ENCODE data around the gene CCDC91. TPM values are rescaled to one million over a fixed set of nuclear protein-coding genes. Genes with fewer than 3 reads are reported as not detected.

CCDC91 gene
- total and polyA plus RNA-seq, 2 donors = 34.7 to 60.2 TPM

DNA sequence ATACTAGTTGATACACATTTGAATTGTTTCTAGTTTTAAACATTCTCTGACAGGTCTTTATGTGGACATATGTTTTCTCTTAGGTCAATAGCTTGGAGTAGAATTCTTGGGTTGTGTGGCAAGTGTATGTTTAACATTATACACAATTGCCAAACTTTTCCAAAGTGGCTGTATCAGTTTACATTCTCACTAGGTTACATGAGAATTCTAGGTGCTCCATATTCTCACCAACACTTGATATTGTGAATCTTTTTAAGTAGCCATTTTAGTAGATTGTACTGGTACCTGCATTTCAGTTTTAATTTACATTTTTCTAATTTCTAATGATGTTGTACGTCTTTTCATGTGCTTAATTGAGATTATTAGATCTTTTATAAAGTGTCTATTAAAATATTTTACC is 28.6 kb downstream of the CCDC91 start:
- Histone ChIP-seq H3K27ac (ENCODE audit: low read depth in 1 of 2, low read length in 1 of 2) (no peak overlapping the region), H3K27me3 (ENCODE audit: control insufficient read depth in 2 of 2, insufficient read depth in 1 of 2, low read length in 1 of 2) (no peaks in the 10 kb centered on the region), H3K4me1 (ENCODE audit: control insufficient read depth in 2 of 2, insufficient read depth in 2 of 2, low read length in 2 of 2) (no peaks in the 10 kb centered on the region), H3K36me3 (ENCODE audit: control insufficient read depth in 2 of 2, insufficient read depth in 2 of 2, low read length in 1 of 2) (no peaks in the 10 kb centered on the region), H3K9me3 (ENCODE audit: control insufficient read depth in 2 of 2, insufficient read depth in 1 of 2, low read length in 1 of 2) (no peaks in the 10 kb centered on the region), H3K4me3 (ENCODE audit: low read length in 2 of 2) (no peak overlapping the region)
- DNase-seq (ENCODE audit: low read depth in 6 of 9, low spot score in 9 of 9) = no peak
- 95% methylated on average over 1 of the region's 1 CpG for WGBS

DNA sequence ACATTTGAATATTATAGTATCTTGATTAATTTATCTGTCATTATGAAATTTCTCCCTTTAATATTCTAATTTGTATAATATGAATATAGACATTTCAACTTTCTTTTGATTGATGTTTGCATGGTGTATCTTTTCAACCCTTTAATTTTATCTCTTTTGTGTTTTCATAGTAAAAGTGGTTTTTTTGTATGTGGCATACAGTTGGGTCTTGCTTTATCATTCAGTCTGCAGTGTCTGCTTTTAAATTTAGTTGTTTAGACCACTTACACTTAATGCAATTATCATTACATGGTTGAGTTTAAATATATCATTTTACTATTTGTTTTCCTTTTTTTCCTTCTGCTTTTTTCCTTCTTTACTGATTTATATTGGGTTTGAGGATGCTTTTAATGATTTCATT is 29.6 kb downstream of the CCDC91 start:
- Histone ChIP-seq H3K27ac (ENCODE audit: low read depth in 1 of 2, low read length in 1 of 2) (no peak overlapping the region), H3K4me1 (ENCODE audit: control insufficient read depth in 2 of 2, insufficient read depth in 2 of 2, low read length in 2 of 2) (no peaks in the 10 kb centered on the region), H3K36me3 (ENCODE audit: control insufficient read depth in 2 of 2, insufficient read depth in 2 of 2, low read length in 1 of 2) (no peaks in the 10 kb centered on the region), H3K27me3 (ENCODE audit: control insufficient read depth in 2 of 2, insufficient read depth in 1 of 2, low read length in 1 of 2) (no peaks in the 10 kb centered on the region), H3K4me3 (ENCODE audit: low read length in 2 of 2) (no peak overlapping the region), H3K9me3 (ENCODE audit: control insufficient read depth in 2 of 2, insufficient read depth in 1 of 2, low read length in 1 of 2) (no peaks in the 10 kb centered on the region)
- no peak for DNase-seq (ENCODE audit: low read depth in 6 of 9, low spot score in 9 of 9)

DNA sequence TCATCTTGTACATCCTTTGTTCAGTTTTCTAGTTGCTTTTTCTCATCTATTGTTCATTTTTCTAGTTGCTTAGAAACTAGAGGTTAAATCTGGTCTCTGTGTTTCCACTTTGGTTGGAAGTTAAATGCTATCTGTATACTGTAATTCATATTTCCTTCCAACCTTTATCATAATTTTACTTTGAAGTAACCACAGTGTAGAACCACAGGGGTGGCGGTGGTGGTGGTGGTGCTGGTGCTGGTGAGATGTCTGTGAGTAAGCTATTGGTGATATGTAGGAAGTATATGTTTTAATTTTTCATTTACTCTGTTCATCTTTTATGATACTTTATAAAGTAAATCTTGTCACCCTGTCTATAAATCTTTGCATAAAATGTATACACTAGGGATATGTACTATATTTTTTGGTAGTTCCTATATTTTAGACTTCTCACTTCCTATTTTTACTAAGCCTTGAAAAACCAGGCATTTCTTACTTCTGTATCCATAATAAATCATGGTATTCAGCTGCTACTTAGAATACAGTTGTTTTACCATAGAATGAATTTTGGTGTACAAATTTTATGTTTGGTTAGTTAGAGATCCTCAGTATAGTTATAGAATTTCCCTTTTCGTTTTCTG is 31.9 kb downstream of the CCDC91 start:
- WGBS = 59% methylated on average over 2 of the region's 2 CpGs
- H3K4me1 ChIP-seq (ENCODE audit: control insufficient read depth in 2 of 2, insufficient read depth in 2 of 2, low read length in 2 of 2) = no peaks in the 10 kb centered on the region
- H3K27ac ChIP-seq (ENCODE audit: low read depth in 1 of 2, low read length in 1 of 2) = no peak overlapping the region
- no peak overlapping the region for H3K4me3 ChIP-seq (ENCODE audit: low read length in 2 of 2)
- H3K36me3 ChIP-seq (ENCODE audit: control insufficient read depth in 2 of 2, insufficient read depth in 2 of 2, low read length in 1 of 2) = no peaks in the 10 kb centered on the region
- peak in 3 of 9 donors; percentile 9 to 39 (median 9) for DNase-seq (ENCODE audit: low read depth in 6 of 9, low spot score in 9 of 9)
- H3K9me3 ChIP-seq (ENCODE audit: control insufficient read depth in 2 of 2, insufficient read depth in 1 of 2, low read length in 1 of 2) = no peaks in the 10 kb centered on the region
- no peaks in the 10 kb centered on the region for H3K27me3 ChIP-seq (ENCODE audit: control insufficient read depth in 2 of 2, insufficient read depth in 1 of 2, low read length in 1 of 2)

DNA sequence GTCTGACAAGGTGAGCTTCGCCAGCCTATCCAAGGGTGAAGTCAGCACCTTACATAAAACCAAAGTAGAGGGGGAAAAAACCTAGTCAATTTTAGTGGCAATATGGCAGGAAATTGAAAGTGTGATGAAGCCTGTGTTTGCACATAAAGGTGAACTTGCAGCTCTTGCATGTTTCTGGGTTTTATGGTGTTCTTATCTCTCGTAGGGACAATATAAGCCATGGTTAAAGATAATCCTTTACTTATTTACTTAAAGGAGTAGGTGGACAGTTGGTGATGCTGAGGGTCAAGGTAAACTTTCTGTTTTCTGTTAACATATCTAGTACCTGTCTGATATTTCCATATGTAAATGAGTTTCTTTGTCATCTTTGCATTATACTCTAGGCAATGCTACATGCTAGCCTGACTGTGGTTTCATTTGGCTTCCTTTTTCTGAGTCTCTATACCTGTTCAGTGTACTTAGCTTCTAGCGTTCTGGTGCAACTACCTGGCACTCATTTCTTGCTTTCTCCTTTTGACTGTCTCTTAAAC is 32.8 kb downstream of the CCDC91 start:
- peak in 5 of 9 donors; percentile 8 to 51 (median 13) for DNase-seq (ENCODE audit: low read depth in 6 of 9, low spot score in 9 of 9)
- Histone ChIP-seq H3K27ac (ENCODE audit: low read depth in 1 of 2, low read length in 1 of 2) (no peak overlapping the region), H3K4me1 (ENCODE audit: control insufficient read depth in 2 of 2, insufficient read depth in 2 of 2, low read length in 2 of 2) (no peaks in the 10 kb centered on the region), H3K36me3 (ENCODE audit: control insufficient read depth in 2 of 2, insufficient read depth in 2 of 2, low read length in 1 of 2) (no peaks in the 10 kb centered on the region), H3K27me3 (ENCODE audit: control insufficient read depth in 2 of 2, insufficient read depth in 1 of 2, low read length in 1 of 2) (no peaks in the 10 kb centered on the region), H3K9me3 (ENCODE audit: control insufficient read depth in 2 of 2, insufficient read depth in 1 of 2, low read length in 1 of 2) (no peaks in the 10 kb centered on the region), H3K4me3 (ENCODE audit: low read length in 2 of 2) (no peak overlapping the region)
- WGBS = 84% methylated on average over 3 of the region's 3 CpGs

DNA sequence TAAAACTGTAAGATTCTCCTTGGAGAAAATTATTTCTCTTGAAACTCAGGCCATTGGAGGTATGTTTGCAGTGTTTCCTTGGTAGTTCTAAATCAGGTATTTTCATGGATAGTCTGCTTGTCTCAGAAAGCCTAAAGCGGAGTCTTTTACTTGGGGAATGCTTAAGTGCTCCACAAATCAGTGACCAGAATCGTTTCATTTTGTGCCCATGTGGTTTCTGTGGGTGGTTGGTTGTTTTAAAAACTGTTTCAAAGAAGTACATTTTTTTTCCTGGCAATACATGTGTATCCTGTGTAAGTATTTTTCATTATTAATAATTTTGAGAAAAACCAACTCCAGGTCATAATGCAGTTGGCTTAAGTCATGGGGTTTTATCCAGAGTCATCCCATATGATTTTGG is 33.6 kb downstream of the CCDC91 start:
- Histone ChIP-seq H3K9me3 (ENCODE audit: control insufficient read depth in 2 of 2, insufficient read depth in 1 of 2, low read length in 1 of 2) (no peaks in the 10 kb centered on the region), H3K27ac (ENCODE audit: low read depth in 1 of 2, low read length in 1 of 2) (no peak overlapping the region), H3K4me1 (ENCODE audit: control insufficient read depth in 2 of 2, insufficient read depth in 2 of 2, low read length in 2 of 2) (no peaks in the 10 kb centered on the region), H3K36me3 (ENCODE audit: control insufficient read depth in 2 of 2, insufficient read depth in 2 of 2, low read length in 1 of 2) (no peaks in the 10 kb centered on the region), H3K27me3 (ENCODE audit: control insufficient read depth in 2 of 2, insufficient read depth in 1 of 2, low read length in 1 of 2) (no peaks in the 10 kb centered on the region), H3K4me3 (ENCODE audit: low read length in 2 of 2) (no peak overlapping the region)
- no peak for DNase-seq (ENCODE audit: low read depth in 6 of 9, low spot score in 9 of 9)
- WGBS = 46% methylated on average over 2 of the region's 2 CpGs

DNA sequence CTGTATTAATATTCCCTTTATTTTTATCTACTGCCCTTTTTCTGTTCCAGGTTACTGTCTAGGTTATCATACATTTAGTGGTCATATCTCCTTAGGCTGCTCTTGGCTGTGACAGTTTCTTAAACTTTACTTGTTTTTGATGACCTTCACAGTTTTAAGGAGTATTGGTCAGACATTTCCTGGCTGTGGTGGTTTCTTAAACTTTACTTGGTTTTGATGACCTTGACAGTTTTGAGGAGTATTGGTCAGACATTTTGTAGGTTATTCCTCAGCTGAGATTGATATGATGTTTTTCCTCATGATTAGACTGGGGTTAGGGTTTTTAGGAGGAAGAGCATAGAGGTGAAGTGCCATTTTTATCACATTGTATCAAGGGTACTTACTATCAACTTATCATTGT is 36.4 kb downstream of the CCDC91 start:
- H3K4me3 ChIP-seq (ENCODE audit: low read length in 2 of 2) = no peak overlapping the region
- H3K27me3 ChIP-seq (ENCODE audit: control insufficient read depth in 2 of 2, insufficient read depth in 1 of 2, low read length in 1 of 2) = no peaks in the 10 kb centered on the region
- no peaks in the 10 kb centered on the region for H3K4me1 ChIP-seq (ENCODE audit: control insufficient read depth in 2 of 2, insufficient read depth in 2 of 2, low read length in 2 of 2)
- no peaks in the 10 kb centered on the region for H3K36me3 ChIP-seq (ENCODE audit: control insufficient read depth in 2 of 2, insufficient read depth in 2 of 2, low read length in 1 of 2)
- no peaks in the 10 kb centered on the region for H3K9me3 ChIP-seq (ENCODE audit: control insufficient read depth in 2 of 2, insufficient read depth in 1 of 2, low read length in 1 of 2)
- DNase-seq (ENCODE audit: low read depth in 6 of 9, low spot score in 9 of 9) = no peak
- H3K27ac ChIP-seq (ENCODE audit: low read depth in 1 of 2, low read length in 1 of 2) = no peak overlapping the region

DNA sequence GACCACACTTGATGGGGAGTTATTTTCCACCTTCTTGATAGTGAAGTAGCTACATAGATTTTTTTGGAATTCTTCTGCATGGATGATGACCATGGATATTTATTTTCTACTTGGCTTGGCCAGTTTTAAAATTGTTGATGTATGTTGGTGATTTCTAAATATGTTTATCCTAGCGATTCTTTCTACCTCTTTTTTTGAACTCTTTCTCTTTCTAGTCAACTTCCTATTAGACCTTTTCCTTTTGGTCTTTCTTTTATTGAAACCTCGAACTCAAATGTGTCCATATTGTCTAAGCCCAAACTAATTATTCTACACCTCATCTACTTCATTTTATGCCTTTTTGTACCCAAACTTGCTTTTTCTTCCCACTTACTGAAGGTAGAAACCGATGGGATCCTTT is 37.0 kb downstream of the CCDC91 start:
- Histone ChIP-seq H3K27ac (ENCODE audit: low read depth in 1 of 2, low read length in 1 of 2) (no peak overlapping the region), H3K36me3 (ENCODE audit: control insufficient read depth in 2 of 2, insufficient read depth in 2 of 2, low read length in 1 of 2) (no peaks in the 10 kb centered on the region), H3K27me3 (ENCODE audit: control insufficient read depth in 2 of 2, insufficient read depth in 1 of 2, low read length in 1 of 2) (no peaks in the 10 kb centered on the region), H3K4me3 (ENCODE audit: low read length in 2 of 2) (no peak overlapping the region), H3K4me1 (ENCODE audit: control insufficient read depth in 2 of 2, insufficient read depth in 2 of 2, low read length in 2 of 2) (no peaks in the 10 kb centered on the region), H3K9me3 (ENCODE audit: control insufficient read depth in 2 of 2, insufficient read depth in 1 of 2, low read length in 1 of 2) (no peaks in the 10 kb centered on the region)
- no peak for DNase-seq (ENCODE audit: low read depth in 6 of 9, low spot score in 9 of 9)
- WGBS = 97% methylated on average over 3 of the region's 3 CpGs

DNA sequence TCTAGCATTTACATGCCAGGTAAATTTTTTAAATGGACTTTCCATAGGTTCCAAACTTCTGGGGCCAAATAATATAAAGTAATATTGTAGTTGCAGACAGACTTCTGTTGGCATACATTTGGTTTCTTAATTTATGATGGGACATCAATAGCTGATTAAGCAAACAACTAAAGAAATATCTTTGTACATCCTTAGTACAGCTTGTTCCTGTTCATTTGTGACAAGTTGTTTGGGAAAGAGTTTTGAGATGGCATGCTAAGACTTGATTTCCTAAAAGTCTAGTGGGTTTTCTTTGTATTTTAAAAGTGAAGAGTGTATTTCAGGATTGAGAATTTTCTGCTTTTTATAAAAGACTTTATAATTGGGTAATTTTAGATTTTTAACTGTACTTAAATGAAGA is 41.0 kb downstream of the CCDC91 start:
- no peaks in the 10 kb centered on the region for H3K4me1 ChIP-seq (ENCODE audit: control insufficient read depth in 2 of 2, insufficient read depth in 2 of 2, low read length in 2 of 2)
- H3K36me3 ChIP-seq (ENCODE audit: control insufficient read depth in 2 of 2, insufficient read depth in 2 of 2, low read length in 1 of 2) = no peaks in the 10 kb centered on the region
- H3K27me3 ChIP-seq (ENCODE audit: control insufficient read depth in 2 of 2, insufficient read depth in 1 of 2, low read length in 1 of 2) = no peaks in the 10 kb centered on the region
- H3K9me3 ChIP-seq (ENCODE audit: control insufficient read depth in 2 of 2, insufficient read depth in 1 of 2, low read length in 1 of 2) = no peaks in the 10 kb centered on the region
- H3K27ac ChIP-seq (ENCODE audit: low read depth in 1 of 2, low read length in 1 of 2) = no peak overlapping the region
- H3K4me3 ChIP-seq (ENCODE audit: low read length in 2 of 2) = no peak overlapping the region
- no peak for DNase-seq (ENCODE audit: low read depth in 6 of 9, low spot score in 9 of 9)

DNA sequence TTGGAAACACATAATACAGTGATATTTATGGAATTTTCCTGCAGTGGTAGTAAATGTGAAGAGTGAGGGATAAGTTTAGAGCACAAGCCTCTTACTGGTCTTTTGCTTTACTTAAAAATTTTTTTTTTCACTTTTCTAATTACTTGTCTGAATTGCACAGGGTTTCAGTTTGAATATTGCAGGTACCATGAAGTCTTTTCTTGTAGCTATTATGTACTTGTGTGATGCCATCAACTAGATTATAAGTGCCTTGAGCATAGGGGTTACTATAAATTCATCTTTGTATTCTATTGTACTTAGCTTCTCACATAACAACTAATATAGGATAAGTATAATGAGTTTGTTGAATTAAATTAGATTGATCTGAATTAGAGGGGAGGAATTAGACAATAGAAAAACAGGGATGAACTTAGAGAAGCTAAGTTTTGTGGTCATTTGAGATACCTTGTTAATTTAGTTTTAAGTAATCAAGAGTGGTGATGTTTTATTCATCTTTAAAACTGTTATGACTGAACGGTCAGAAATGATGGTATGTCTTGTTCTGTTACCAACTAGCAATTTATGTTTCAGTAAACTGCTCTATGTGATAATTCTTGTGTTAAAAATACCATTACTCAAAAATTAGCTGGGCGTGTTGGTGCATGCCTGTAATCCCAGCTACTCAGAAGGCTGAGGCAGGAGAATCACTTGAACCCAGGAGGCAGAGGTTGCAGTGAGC is 42.1 kb downstream of the CCDC91 start:
- H3K27ac ChIP-seq (ENCODE audit: low read depth in 1 of 2, low read length in 1 of 2) = no peak overlapping the region
- H3K4me3 ChIP-seq (ENCODE audit: low read length in 2 of 2) = no peak overlapping the region
- no peaks in the 10 kb centered on the region for H3K36me3 ChIP-seq (ENCODE audit: control insufficient read depth in 2 of 2, insufficient read depth in 2 of 2, low read length in 1 of 2)
- H3K27me3 ChIP-seq (ENCODE audit: control insufficient read depth in 2 of 2, insufficient read depth in 1 of 2, low read length in 1 of 2) = no peaks in the 10 kb centered on the region
- 97% methylated on average over 2 of the region's 2 CpGs for WGBS
- no peaks in the 10 kb centered on the region for H3K9me3 ChIP-seq (ENCODE audit: control insufficient read depth in 2 of 2, insufficient read depth in 1 of 2, low read length in 1 of 2)
- DNase-seq (ENCODE audit: low read depth in 6 of 9, low spot score in 9 of 9) = no peak
- H3K4me1 ChIP-seq (ENCODE audit: control insufficient read depth in 2 of 2, insufficient read depth in 2 of 2, low read length in 2 of 2) = no peaks in the 10 kb centered on the region

All from thymus (tissue), 11 donors.